DND-41 (cell line): Measurements from ENCODE around the gene PFDN1.

Source experiments
- ATAC-seq: fragments of 200-7000 bp; cut with Tn5 transposase; 3 replicates; pipeline ENCODE4 v1.9.1; 2021; ENCODE audit warnings: low read depth; ENCODE audit not compliant: insufficient read depth
- DNase-seq: peaks from one replicate; pipeline ENCODE4 v3.0.0-alpha.2; 2020
- H2AFZ ChIP-seq: 2 replicates; pipeline ENCODE4 v1.6.0; 2012; ENCODE audit warnings: low read depth, low read length
- H3K27ac ChIP-seq: 2 replicates; pipeline ENCODE4 v1.5.1; 2012; ENCODE audit warnings: low read length, inconsistent platforms
- H3K27me3 ChIP-seq: fragments of 200-600 bp; sonication (generic); 2 replicates; pipeline ENCODE4 v1.6.0; 2012; ENCODE audit warnings: low read length, mild to moderate bottlenecking, inconsistent platforms; ENCODE audit not compliant: insufficient read depth, poor library complexity
- H3K36me3 ChIP-seq: 2 replicates; pipeline ENCODE4 v1.5.1; 2012; ENCODE audit warnings: low read length, inconsistent platforms; ENCODE audit not compliant: insufficient read depth
- H3K4me1 ChIP-seq: 2 replicates; pipeline ENCODE4 v1.5.1; 2012; ENCODE audit warnings: mild to moderate bottlenecking, low read length; ENCODE audit not compliant: insufficient read depth
- H3K4me2 ChIP-seq: 2 replicates; pipeline ENCODE4 v1.6.0; 2012; ENCODE audit warnings: mild to moderate bottlenecking, moderate library complexity, low read length, inconsistent platforms; ENCODE audit not compliant: insufficient read depth
- H3K4me3 ChIP-seq, 2 experiments: fragments of 200-600 bp in 1 of 2; shearing (Covaris generic) in 1 of 2; 2 replicates each; pipeline ENCODE4 v1.5.1; 2012 to 2016; ENCODE audit warnings: inconsistent platforms in 2 of 2, low read length in 2 of 2, mild to moderate bottlenecking in 2 of 2, low read depth in 1 of 2, moderate library complexity in 1 of 2
- H3K79me2 ChIP-seq: 2 replicates; pipeline ENCODE4 v1.6.0; 2012; ENCODE audit warnings: low read length, inconsistent platforms; ENCODE audit not compliant: insufficient read depth
- H3K9ac ChIP-seq: 2 replicates; pipeline ENCODE4 v1.6.0; 2012; ENCODE audit warnings: low read depth, mild to moderate bottlenecking, inconsistent platforms, low read length, moderate library complexity
- H3K9me3 ChIP-seq: 2 replicates; pipeline ENCODE4 v1.5.1; 2012; ENCODE audit warnings: low read length, moderate library complexity, mild to moderate bottlenecking, inconsistent platforms; ENCODE audit not compliant: insufficient read depth, severe bottlenecking
- H4K20me1 ChIP-seq: 2 replicates; pipeline ENCODE4 v1.6.0; 2012; ENCODE audit warnings: low read length; ENCODE audit not compliant: insufficient read depth
- CTCF ChIP-seq: IDR thresholded peaks from 2 replicates; pipeline ENCODE4 v1.5.1; 2012; ENCODE audit warnings: borderline replicate concordance, low read length, moderate library complexity, mild to moderate bottlenecking; ENCODE audit not compliant: poor library complexity, severe bottlenecking; ENCODE audit errors: extremely low read depth
- EZH2 ChIP-seq: IDR thresholded peaks from 3 replicates; pipeline ENCODE4 v1.6.1; 2012; ENCODE audit warnings: borderline replicate concordance, low read depth, mild to moderate bottlenecking, moderate library complexity, low read length, inconsistent platforms; ENCODE audit not compliant: severe bottlenecking

PFDN1 gene

GRCh38 chr5:140259500-140259899 is 43.4 kb downstream of the PFDN1 start:
- H3K4me2 ChIP-seq, result no peak overlapping the region
- DNase-seq (no peak), ATAC-seq (no peak)
- no peak overlapping the region for H3K9ac ChIP-seq
- H3K9me3 ChIP-seq, result no peaks in the 10 kb centered on the region
- no peak overlapping the region for H3K27ac ChIP-seq
- H3K4me1 ChIP-seq, result no peaks in the 10 kb centered on the region
- no peak overlapping the region for H2AFZ ChIP-seq
- no peak overlapping the region for H3K4me3 ChIP-seq
- no peak for TF ChIP-seq CTCF
- TF ChIP-seq EZH2, result no peak
- no peaks in the 10 kb centered on the region for H3K27me3 ChIP-seq
- H4K20me1 ChIP-seq, result peaks cover 20% of the 10 kb centered on the region; the same call in 1 of the 2 replicates
- H3K79me2 ChIP-seq, result peaks cover 61% of the 10 kb centered on the region
- H3K36me3 ChIP-seq, result peaks cover 15% of the 10 kb centered on the region; the same call in 1 of the 2 replicates

DNA sequence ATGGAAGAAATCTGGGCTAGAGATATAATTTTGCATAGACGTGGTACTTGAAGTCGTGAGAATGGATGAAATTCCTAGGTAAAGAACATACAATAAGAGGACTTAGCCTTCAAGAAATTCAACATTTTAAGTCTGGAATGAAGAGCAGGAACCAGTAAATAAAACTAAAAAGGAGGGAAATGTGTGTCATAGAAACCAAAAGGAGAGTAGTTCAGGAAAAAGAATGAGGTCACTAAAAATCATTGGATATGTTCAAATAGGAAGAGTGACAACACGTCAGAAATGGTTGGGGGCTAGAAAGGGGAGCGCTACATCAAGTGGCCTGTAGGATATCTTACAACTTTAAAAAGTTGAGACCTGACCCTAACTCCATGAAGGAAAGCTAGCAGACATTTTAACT is 44.0 kb downstream of the PFDN1 start:
- Histone ChIP-seq H3K4me1 (no peaks in the 10 kb centered on the region), H3K9me3 (no peaks in the 10 kb centered on the region), H3K4me3 (no peak overlapping the region), H3K27ac (no peak overlapping the region), H3K4me2 (no peak overlapping the region), H3K36me3 (peaks cover 15% of the 10 kb centered on the region; the same call in 1 of the 2 replicates), H2AFZ (no peak overlapping the region), H4K20me1 (peaks cover 25% of the 10 kb centered on the region), H3K9ac (no peak overlapping the region), H3K27me3 (no peaks in the 10 kb centered on the region), H3K79me2 (peaks cover 64% of the 10 kb centered on the region)
- TF ChIP-seq EZH2 (no peak), CTCF (no peak)
- ATAC-seq (no peak), DNase-seq (no peak)

DNA sequence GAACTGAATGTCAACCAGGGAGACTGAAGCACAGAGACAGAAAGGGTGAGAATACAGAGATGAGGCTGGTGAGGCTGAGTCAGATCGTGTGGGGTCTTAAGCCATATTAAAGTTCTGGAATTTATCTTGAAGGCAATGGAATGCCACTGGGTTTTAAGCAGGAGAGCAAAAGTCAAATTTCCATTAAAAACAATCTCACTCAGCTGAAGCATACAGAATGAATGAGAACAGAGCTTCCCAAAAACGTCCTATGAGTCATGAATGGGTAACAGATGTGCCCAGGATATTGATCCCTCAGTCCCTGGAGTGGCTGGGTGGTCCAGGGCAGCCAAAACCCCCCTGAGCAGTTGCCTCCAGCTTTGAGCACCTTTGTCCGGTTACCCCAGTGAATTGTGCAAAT is 44.9 kb downstream of the PFDN1 start:
- Histone ChIP-seq H4K20me1 (peaks cover 33% of the 10 kb centered on the region), H2AFZ (no peak overlapping the region), H3K9me3 (no peaks in the 10 kb centered on the region), H3K36me3 (peaks cover 19% of the 10 kb centered on the region), H3K9ac (no peak overlapping the region), H3K4me2 (no peak overlapping the region), H3K79me2 (peaks cover 71% of the 10 kb centered on the region), H3K4me3 (no peak overlapping the region), H3K27ac (no peak overlapping the region), H3K4me1 (no peaks in the 10 kb centered on the region), H3K27me3 (no peaks in the 10 kb centered on the region)
- DNase-seq (no peak), ATAC-seq (no peak)
- TF ChIP-seq CTCF (no peak), EZH2 (no peak)

GRCh38 chr5:140256726-140257125 is 46.2 kb downstream of the PFDN1 start:
- Histone ChIP-seq H3K9ac (no peak overlapping the region), H3K79me2 (peaks cover 73% of the 10 kb centered on the region), H4K20me1 (peaks cover 38% of the 10 kb centered on the region), H3K4me2 (no peak overlapping the region), H3K4me3 (no peak overlapping the region), H3K27ac (no peak overlapping the region), H3K9me3 (no peaks in the 10 kb centered on the region), H3K36me3 (peaks cover 19% of the 10 kb centered on the region), H2AFZ (no peak overlapping the region), H3K27me3 (no peaks in the 10 kb centered on the region), H3K4me1 (peaks cover 7% of the 10 kb centered on the region; the same call in 1 of the 2 replicates)
- TF ChIP-seq EZH2 (no peak), CTCF (no peak)
- DNase-seq (no peak), ATAC-seq (no peak)
